Stimulated activated CD8-positive, alpha-beta memory T cell treated with anti-CD3 and anti-CD28 coated beads, Interleukin-12 subunit alpha, Interleukin-12 subunit beta, amount 100 ng/mL, for 4 hours (primary cell): ENCODE measurements around the gene RPLP1.
A peak's percentile ranks its signal among the peaks of the same experiment; 100 is the strongest.
"Not testable (repeated sequence)": the region's sequence is repeated elsewhere in the genome, so short reads cannot be mapped to it uniquely, and the experiment has no call there.

Experiments used
- DNase-seq: peaks from one replicate; pipeline ENCODE4 v3.0.0-alpha.2; 2020; ENCODE audit warnings: low read depth

The RPLP1 gene

GRCh38 chr15:69439623-69440022 lies 13.0 kb upstream of the RPLP1 start:
- no peak for DNase-seq

GRCh38 chr15:69443032-69443611 lies 9.5 kb upstream of the RPLP1 start:
- DNase-seq = no peak

DNA sequence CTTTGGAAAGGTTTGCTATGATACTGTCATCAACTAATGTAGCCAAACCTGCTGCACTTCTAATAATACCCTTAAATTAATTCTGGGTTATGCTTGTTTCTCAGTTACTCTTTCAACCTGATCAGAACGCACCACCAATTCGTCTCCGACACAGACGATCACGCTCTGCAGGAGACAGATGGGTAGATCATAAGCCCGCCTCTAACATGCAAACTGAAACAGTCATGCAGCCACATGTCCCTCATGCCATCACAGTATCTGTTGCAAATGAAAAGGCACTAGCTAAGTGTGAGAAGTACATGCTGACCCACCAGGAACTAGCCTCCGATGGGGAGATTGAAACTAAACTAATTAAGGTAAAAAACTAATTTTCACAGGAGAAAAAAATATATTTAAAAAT lies 7.9 kb upstream of the RPLP1 start:
- DNase-seq = no peak

- no peak for DNase-seq
Measured at GRCh38 chr15:69446953-69447352, 5.7 kb upstream of the RPLP1 start.

DNA sequence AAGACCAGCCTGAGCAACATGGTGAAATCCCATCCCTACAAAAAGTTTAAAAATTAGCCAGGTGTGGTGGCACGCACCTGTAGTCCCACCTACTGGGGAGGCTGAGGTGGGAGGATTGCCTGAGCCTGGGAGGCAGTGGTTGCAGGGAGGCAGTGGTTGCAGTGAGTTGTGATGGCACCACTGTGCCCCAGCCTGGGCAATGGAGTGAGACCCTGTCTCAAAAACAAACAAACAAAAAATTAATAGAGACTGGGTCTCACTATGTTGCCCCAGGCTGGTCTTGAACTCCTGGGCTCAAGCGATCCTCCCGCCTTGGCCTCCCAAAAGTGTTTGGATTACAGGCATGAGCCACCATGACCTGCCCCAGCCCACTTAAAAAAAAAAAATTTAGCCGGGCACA lies 2.4 kb upstream of the RPLP1 start:
- not testable (repeated sequence) for DNase-seq

DNA sequence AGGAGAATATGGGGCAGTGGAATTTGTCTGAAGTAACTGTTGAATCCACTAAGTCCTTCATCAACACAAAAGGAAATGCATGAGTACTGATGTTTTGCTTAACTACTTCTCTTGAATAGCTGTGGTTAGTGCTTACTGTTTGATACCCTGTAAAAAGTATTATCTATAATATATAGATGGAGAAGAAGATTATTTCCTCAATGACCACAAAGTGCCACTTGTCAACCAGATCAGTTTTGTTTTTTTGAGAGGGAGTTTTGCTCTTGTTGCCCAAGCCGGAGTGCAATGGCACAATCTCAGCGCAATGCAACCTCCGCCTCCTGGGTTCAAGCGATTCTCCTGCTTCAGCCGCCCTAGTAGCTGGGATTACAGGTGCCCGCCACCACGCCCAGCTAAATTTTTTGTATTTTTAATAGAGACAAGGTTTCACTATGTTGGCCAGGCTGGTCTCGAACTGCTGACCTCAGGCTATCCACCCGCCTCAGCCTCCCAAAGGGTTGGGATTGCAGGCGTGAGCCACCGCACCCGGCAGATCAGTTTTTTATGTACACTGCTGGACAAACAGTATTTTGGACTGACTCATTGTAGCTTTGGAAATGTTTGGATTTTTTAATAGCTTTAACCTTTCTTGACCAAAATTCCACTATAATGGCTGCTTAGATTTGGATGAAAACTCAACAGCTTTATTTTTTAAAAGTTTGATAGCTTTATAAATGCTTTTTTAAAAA lies 1.5 kb upstream of the RPLP1 start:
- no peak for DNase-seq

DNA sequence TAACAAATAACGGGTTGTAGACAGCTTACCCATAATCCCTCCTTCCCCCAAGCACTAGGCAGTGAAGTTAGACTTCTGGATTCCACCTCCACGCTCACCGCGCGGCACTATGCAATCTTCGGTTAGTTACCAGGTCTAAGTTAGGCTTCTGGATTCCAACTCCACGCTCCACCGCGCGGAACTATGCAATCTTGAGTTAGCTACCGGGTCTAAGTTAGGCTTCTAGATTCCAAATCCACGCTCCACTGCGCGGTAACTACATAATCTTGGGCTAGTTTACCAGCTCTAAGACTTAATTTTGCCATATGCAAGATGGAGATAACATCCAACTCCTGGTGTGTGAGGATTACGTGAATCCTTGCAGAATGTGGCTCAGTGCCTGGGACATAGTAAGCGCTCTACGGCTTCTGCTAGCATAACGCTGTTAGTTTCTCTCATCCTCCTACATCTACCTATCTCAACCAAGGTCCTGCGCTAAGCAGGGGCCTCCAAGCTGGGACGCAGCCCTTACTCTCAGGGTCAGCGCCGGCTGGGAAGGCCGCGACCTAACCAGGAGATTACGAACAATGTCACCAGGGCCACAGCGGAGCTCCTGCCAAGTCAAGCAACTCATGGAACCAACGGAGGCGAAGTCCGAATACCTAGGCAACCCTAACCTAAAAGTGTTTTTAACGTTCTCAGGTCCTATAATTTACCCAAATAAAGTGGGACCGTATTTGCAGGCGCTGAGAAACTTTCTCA lies 497 bp upstream of the RPLP1 start:
- peak; percentile 11 for DNase-seq

DNA sequence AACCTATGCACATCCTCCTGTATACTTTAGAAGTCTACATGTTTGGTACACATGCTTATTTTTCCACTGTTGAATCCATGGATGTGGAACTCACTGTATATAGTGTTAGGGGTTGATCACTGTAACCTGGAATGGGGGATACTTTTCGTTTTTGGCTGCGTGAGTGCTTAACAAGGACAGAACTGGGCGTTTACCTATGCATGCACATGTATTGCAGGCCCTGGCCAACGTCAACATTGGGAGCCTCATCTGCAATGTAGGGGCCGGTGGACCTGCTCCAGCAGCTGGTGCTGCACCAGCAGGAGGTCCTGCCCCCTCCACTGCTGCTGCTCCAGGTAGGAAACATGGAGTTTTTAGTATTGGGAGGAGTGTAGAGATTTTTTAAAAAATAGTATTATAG lies 2.3 kb downstream of the RPLP1 start:
- no peak for DNase-seq

DNA sequence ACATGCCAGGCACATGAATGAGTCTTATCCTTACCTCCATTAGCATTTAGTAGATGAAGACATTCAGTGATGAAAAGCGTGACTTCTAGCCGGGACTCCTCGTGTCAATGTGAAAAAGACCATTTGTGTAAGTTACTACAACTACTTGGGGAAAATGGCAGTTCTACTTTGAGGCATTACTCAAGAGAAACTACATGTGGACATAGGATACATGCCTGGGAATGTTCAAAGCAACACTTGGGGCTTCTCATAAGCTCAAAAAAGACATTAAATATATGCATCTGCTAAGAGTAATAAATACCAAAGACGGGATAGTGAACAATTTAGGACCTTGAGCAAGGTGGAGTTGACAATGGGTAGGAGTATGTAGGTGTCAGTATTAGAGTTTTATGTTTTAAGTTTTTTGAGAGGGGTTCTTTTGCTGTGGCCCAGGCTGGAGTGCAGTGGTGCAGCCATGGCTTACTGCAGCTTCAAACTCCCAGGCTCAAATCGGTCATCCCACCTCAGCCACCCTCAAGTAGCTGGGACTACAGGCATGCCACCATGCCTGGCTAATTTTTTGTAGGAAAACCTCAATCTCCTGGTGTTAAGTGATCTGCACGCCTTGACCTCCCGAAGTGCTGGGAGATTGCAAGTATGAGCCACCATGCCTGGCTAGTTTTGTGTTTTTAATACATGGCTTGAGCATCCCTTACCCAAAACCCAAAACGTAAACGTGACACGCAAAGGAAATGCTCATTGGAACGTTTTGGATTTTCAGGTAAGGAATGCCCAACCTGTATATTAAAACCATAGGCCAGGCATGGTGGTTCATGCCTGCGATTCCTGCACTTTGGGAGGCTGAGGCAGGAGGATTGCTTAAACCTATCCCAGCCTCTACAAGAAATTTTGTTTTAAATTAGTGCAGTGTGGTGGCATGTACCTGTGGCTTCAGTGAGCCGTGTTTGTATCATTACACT lies 3.9 kb downstream of the RPLP1 start:
- DNase-seq = no peak

- no peak for DNase-seq
Measured at GRCh38 chr15:69457304-69458280, 5.0 kb downstream of the RPLP1 start.

- no peak for DNase-seq
Measured at GRCh38 chr15:69459066-69459465, 6.4 kb downstream of the RPLP1 start.

DNA sequence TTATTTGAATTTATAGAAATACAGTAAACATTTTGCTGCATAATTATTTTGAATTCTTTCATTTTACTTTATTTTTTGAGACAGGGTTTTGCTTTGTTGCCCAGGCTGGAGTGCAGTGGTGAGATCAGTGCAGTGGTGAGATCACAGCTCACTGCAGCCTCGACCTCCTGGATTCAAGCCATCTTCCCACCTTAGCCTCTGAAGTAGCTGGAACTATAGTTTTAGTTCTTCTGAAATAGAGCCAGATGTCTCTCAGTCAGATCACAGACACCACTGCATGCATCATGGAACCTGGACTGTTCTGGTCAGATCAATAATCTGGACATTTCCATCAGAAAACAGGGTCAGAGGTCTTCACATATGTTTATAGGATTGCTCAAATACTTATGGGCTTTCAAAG lies 7.9 kb downstream of the RPLP1 start:
- no peak for DNase-seq

DNA sequence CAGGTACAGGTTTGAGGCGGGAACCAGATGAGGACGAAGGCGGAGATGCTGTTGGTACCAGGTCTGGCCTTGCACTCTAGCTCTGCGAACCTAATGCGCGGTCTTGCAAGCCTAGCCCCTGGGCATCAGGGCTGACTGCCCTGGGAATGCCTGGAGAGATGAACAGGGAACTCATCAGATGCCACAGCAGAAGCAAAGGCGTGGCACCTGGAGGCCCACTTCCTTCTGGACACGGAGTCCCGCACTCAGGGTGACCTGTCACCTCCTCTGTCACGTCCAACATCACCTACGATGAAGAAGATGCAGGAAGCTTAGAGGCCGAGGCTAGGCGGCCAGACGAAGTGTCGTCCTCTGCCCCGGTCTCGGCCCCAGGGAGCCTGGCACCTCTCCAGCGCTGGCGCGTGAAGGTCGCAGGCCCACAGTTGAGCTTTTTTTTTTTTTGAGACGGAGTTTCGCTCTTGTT lies 9.4 kb downstream of the RPLP1 start:
- DNase-seq = no peak

GRCh38 chr15:69462493-69463181 lies 10.0 kb downstream of the RPLP1 start:
- DNase-seq = peak; percentile 81

DNA sequence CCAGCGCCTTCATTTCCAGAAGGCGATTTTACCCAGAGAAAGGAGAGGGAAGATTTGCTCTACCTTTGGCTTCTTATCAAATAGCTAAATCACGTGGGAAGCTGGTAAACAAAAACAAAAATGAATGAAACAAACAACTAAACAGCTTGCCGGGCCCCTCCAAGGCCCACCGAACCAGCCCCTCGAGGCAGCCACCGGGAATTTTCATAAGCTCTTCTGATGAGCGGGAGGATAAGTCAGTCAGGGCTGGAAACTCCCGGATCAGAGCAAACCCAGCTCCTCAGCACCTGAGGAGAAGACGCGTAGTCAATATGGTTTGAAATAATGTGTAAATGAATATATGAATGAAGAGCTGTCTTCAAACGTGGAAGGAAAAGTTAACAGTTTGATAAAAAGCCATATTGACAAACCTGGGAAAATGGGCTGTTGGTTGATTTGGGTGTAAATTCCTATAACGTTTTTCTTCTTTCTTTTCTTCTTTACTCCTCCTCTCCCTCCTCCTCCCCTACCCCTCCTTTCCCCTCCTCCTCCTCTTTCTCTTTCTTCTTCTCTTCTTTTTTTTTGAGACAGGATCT lies 10.7 kb downstream of the RPLP1 start:
- no peak for DNase-seq

DNA sequence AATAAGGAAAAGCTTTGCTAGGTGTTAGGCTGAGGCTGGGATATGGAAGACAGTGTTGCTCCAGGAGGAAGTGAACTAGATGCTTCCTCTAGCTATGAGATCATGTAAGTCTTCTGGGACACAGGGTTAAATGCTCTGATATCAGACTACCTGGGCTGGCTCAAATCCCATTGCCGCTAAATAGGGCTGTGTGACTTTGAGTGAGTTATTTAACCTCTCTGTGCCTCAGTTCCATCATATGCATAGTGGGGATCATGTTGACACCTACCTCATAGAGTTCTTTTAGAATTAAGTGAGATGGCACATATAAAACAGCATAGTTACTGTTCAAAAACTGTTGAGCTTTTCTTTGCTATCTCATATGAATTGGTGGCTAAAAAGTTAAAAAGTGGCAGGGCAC lies 12.6 kb downstream of the RPLP1 start:
- DNase-seq = no peak

GRCh38 chr15:69466733-69467132 lies 14.1 kb downstream of the RPLP1 start:
- DNase-seq = no peak

DNA sequence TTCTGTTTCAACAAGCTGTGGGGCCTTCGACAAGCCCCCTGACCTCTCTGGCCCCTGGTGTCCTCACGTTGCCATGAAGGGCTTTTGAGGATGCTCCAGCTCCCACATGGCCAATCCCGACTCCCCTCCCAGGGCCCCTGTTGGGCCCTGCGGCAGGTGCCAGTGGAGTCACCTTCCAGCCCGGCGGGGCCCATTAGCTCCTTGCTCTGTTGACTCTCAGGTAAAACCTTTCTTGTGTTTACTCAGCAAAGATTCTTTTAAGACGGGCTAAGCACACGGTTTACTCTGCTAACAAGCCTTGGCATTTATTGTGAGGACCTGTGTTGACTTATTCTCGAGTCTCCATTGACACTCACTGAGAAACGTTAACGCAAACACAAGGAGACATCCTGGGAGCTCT lies 15.0 kb downstream of the RPLP1 start:
- DNase-seq = no peak

DNA sequence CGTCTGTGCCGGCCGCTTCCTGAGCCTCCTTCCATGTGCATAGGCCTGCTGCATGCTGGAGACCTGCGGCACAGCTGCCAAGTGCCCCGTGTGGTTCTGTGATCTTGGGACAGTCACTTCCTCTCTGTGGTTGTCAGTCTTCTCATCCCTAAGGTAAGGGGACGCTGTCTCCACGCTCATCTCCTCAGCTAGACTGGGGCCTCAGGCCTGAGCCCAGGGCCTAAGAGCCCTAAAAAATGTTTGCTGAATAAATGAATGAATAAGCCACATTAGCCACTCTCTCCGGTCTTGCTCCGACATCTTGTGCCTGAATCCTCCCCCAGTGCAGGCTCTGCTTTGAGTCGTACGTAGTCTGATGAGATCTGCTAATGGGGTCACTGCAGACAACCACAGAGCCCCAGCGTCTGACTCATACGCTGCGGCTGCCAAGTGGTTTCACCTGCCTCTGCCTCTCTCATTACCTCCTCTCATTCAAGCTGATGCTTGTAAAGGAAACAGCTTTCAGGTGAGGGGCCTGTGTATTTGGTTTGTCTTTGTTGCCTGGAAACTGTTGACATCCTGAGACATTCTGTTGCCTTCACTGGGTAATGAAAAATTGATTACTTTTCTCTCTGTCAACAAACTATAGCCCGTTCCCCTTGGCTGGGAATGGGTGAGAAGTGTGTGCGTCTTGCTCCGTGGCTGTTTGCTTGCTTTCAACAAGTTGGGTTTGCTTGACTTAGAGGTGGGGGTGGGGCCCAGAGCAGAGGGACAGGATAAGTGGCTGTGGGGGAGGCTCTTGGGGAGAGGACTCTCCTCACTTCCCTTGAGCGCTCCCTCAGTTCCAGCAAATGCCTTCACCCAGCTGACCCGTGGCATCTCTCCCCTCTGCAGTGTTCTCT lies 15.9 kb downstream of the RPLP1 start:
- DNase-seq = peak; percentile 74
